GM12865 (cell line): ENCODE measurements around the gene TRO.

Experiments used
- DNase-seq: peaks from one replicate; pipeline ENCODE4 v3.0.0; 2010; ENCODE audit warnings: low read depth
- H3K4me3 ChIP-seq: 2 replicates; pipeline ENCODE4 v1.5.1; 2011; ENCODE audit warnings: mild to moderate bottlenecking, low read depth, low read length, control low read depth
- CTCF ChIP-seq: IDR thresholded peaks from 2 replicates; pipeline ENCODE4 v1.5.1; 2011; ENCODE audit warnings: low read length, control low read depth, low read depth, inconsistent platforms; ENCODE audit not compliant: insufficient read depth; ENCODE audit errors: missing control alignments

The TRO gene

GRCh38 chrX:54979432-54979831, 58.8 kb downstream of the TRO start:
- no peak overlapping the region for H3K4me3 ChIP-seq
- no peak for DNase-seq
- TF ChIP-seq CTCF = no peak

DNA sequence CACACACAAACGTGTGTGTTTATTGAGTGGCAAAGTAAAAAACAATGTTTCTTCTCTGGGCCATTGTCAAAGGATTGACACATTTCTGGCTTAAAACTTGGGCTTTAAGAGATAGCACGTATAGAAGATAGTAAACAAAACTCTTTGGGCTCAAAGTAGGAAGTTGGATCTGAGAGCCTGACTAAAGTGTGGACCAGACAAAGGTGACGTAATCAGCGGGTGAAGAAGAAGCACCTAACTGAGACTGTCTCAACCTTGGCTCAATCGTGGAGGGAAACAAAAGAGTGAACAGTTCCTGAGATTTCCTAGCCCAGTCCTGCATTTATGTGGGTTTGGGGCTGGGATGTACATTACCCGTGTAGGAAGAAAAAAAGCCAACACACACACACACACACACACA, 59.7 kb downstream of the TRO start:
- no peak overlapping the region for H3K4me3 ChIP-seq
- TF ChIP-seq CTCF = no peak
- DNase-seq = no peak
